GM18505 (cell line): ENCODE results near the gene NXNL2.

ENCODE experiments used
- ATAC-seq: cut with Tn5 transposase; IDR thresholded peaks from one replicate; pipeline ENCODE4 v1.9.1; 2021; ENCODE audit not compliant: unreplicated experiment
- POLR2A ChIP-seq: IDR thresholded peaks from 4 replicates; pipeline ENCODE4 v1.6.1; 2011; ENCODE audit warnings: borderline replicate concordance; ENCODE audit not compliant: insufficient read depth, insufficient read length; ENCODE audit errors: extremely low read depth

The NXNL2 gene

GRCh38 chr9:88538311-88539085 is 3.5 kb downstream of the NXNL2 start:
- TF ChIP-seq POLR2A, result no peak
- ATAC-seq, result no peak

- no peak for TF ChIP-seq POLR2A
- no peak for ATAC-seq
These were observed 4.3 kb downstream of the NXNL2 start for GRCh38 chr9:88539246-88539645.

GRCh38 chr9:88540251-88540763 is 5.3 kb downstream of the NXNL2 start:
- ATAC-seq, result no peak

GRCh38 chr9:88544245-88544644 is 9.3 kb downstream of the NXNL2 start:
- TF ChIP-seq POLR2A, result no peak
- ATAC-seq, result no peak

More at GRCh38 chr9:88540251-88540763, 5.3 kb downstream of the NXNL2 start:
- TF ChIP-seq POLR2A, result no peak

GRCh38 chr9:88551546-88552137 is 16.7 kb downstream of the NXNL2 start:
- no peak for ATAC-seq
- no peak for TF ChIP-seq POLR2A

- no peak for TF ChIP-seq POLR2A
- no peak for ATAC-seq
These were observed 18.4 kb downstream of the NXNL2 start for GRCh38 chr9:88553350-88553749.

- no peak for TF ChIP-seq POLR2A
- no peak for ATAC-seq
These were observed 20.4 kb downstream of the NXNL2 start for GRCh38 chr9:88555268-88555980.

GRCh38 chr9:88559661-88560060 is 24.7 kb downstream of the NXNL2 start:
- ATAC-seq, result no peak
- TF ChIP-seq POLR2A, result no peak

- no peak for ATAC-seq
- TF ChIP-seq POLR2A, result no peak
These were observed 32.9 kb downstream of the NXNL2 start for GRCh38 chr9:88567870-88568269.

GRCh38 chr9:88571419-88571818 is 36.4 kb downstream of the NXNL2 start:
- TF ChIP-seq POLR2A, result no peak
- ATAC-seq, result no peak

- TF ChIP-seq POLR2A, result no peak
- ATAC-seq, result no peak
These were observed 37.7 kb downstream of the NXNL2 start for GRCh38 chr9:88572684-88573083.

- ATAC-seq, result no peak
- no peak for TF ChIP-seq POLR2A
These were observed 40.0 kb downstream of the NXNL2 start for GRCh38 chr9:88574953-88575352.

- no peak for ATAC-seq
These were observed 42.5 kb downstream of the NXNL2 start for GRCh38 chr9:88577256-88578120.

More at GRCh38 chr9:88577256-88578120, 42.5 kb downstream of the NXNL2 start:
- no peak for TF ChIP-seq POLR2A
